Measurements from ENCODE around the gene ABHD1. TPM values are rescaled to one million over a fixed set of nuclear protein-coding genes. Genes with fewer than 3 reads are reported as not detected.

ABHD1 gene
- total RNA-seq, 4 donors from 2014 or later = 0.48 TPM; not detected in 3

- no peak for TF ChIP-seq EP300 (IDR thresholded peaks at IDR 0.05; ENCODE audit: low read depth)
- TF ChIP-seq POLR2AphosphoS5 (IDR thresholded peaks at IDR 0.05) = no peak
- no peak for TF ChIP-seq POLR2A (IDR thresholded peaks at IDR 0.05)
- TF ChIP-seq CTCF (IDR thresholded peaks at IDR 0.05) = no peak
- intact Hi-C loops (cut with DNase I; ENCODE audit: low total_unique reads) = no loop called here
- H3K27ac ChIP-seq = peak overlapping the region; percentile 92 to 96 (median 95)
- H3K27me3 ChIP-seq = no peaks in the 10 kb centered on the region
- WGBS, 2 donors (ENCODE audit: low coverage in 1 of 2) = 50 to 60% methylated on average over 2 to 7 of the region's 7 CpGs
- in situ Hi-C loops (cut with MboI; ENCODE audit: low pct_ligation_motif_present in 1 of 4, low pct_unique_long_range_greater_than_20kb in 1 of 4, low sequenced_read_pairs in 3 of 4) = loop anchor here in 3 of 4 donors (25.0 kb wide), 1 partner anchor 115 kb away; the partner anchor contains the start of gene MAPRE3 (in 3 of the 3)
- H3K4me1 ChIP-seq = peaks cover 17 to 72% (median 32%) of the 10 kb centered on the region in 4 donors
- no peaks in the 10 kb centered on the region for H3K9me3 ChIP-seq
- no peak for DNase-seq
- no peak overlapping the region for H3K4me3 ChIP-seq
- no peaks in the 10 kb centered on the region for H3K36me3 ChIP-seq
These were observed 46.4 kb upstream of the ABHD1 start for GRCh38 chr2:27077231-27077630.

DNA sequence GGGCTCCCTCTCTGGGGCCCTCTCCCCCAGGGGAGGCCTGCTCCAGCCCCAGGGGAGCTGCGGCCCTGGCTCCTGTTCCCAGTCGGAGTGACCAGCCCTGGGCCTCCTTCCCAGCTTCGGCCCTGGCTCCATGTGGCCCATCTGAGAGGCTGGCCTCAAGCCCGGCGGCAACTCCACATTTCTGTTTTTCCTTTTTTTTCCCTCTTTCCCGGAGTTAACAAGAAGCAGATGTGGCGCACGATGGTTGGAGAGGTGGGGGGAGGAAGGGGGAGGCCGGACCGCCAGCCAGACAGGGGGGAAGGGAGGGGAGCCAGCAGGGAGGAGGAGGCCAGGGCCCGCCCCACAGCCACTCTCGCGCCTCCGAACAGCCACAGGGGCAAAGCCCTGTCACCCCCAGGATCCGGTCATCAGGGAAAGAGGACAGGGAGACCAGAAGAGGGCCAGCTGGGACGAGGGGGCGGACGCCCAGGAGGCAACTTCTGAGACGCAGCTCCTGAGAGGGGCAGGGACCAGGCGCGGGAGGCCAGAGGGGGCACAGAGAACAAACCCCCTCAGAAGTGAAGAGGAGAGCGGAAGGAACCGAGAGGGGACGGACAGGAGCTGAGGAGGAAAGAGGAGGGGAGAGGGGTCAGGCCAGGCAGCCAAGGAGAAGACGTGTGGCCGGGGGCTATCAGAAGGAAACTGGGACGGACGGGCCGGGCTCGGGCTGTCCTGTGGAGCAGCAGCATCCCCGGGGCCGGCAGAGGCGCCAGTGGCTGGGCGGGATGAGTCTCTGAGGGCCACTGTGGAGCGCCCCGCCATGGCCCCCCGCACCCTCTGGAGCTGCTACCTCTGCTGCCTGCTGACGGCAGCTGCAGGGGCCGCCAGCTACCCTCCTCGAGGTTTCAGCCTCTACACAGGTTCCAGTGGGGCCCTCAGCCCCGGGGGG, 45.1 kb upstream of the ABHD1 start, which contains the start of gene EMILIN1:
Gene EMILIN1, plus strand, starts transcription at position 349 of the 928 bp plus-strand sequence. Its CDS starts 451 bp downstream, at position 800.
- Histone ChIP-seq H3K4me1 (peaks cover 18 to 72% (median 27%) of the 10 kb centered on the region in 4 donors), H3K27ac (peak within 1 kb of the TSS; percentile 92 to 96 (median 95)), H3K36me3 (no peaks in the 10 kb centered on the region), H3K9me3 (no peaks in the 10 kb centered on the region), H3K27me3 (no peaks in the 10 kb centered on the region), H3K4me3 (peak within 1 kb of the TSS; percentile 35 to 60 (median 48))
- intact Hi-C loops (cut with DNase I; ENCODE audit: low total_unique reads) = no loop called here
- in situ Hi-C loops (cut with MboI; ENCODE audit: low pct_ligation_motif_present in 1 of 4, low pct_unique_long_range_greater_than_20kb in 1 of 4, low sequenced_read_pairs in 3 of 4) = loop anchor here in 3 of 4 donors (25.0 kb wide), 1 partner anchor 116 kb away; the partner anchor contains the start of gene MAPRE3 (in 3 of the 3)
- DNase-seq = peak; percentile 73
- TF ChIP-seq CTCF (IDR thresholded peaks at IDR 0.05) (no peak), POLR2AphosphoS5 (IDR thresholded peaks at IDR 0.05) (peak; percentile 57 to 75 (median 63)), POLR2A (IDR thresholded peaks at IDR 0.05) (peak; percentile 47)
- WGBS, 2 donors (ENCODE audit: low coverage in 1 of 2) = 49 to 82% methylated on average over 6 to 38 of the region's 41 CpGs

DNA sequence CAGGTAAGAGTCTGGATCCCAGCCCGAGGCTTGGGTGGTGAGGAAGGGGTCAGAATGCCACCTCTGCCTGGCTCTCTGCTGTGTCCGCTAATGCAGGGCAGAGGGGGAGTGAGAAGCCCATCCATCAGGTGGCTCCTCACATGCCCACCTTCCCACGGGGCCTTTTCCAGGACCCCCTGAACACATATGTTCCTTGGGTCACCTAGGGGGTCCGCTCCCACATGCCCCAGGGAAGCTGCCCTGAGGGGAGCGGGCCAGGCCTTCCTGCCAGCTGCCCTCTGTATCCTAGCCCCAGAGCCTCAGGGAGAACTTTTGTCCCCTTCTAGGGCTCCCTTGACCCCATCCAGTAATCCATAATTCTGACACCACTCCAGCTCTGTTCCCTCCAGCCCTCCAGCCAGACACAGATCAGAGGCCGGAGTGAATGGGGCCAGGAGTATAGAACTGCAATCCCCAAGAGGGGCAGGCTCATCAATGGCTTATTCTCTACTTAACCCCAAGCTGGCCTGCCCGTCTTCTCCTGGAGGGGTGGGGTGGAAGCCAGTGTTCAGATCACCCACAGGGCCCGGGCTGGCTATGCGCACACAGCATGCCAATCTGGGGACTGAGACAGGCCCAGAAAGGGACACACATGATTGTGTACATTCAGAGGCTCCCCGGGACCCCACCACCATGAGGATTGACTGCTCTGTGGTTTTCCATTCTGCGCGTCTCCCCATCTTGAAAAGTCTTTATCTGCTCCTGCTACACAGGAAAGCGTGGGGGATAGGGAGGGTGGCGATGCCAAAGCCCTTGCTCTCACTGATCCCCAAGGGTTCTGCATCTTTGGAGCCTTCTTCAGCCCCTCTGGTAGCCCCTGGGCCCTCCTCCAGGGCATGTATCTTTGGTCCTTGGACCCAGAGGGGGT, 44.1 kb upstream of the ABHD1 start:
- in situ Hi-C loops (cut with MboI; ENCODE audit: low pct_ligation_motif_present in 1 of 4, low pct_unique_long_range_greater_than_20kb in 1 of 4, low sequenced_read_pairs in 3 of 4) (loop anchor here (10.0 to 25.0 kb wide), 2 partner anchors 115 to 117 kb away; partner anchors contain the start of gene MAPRE3 (in 3 of the 4)), intact Hi-C loops (cut with DNase I; ENCODE audit: low total_unique reads) (no loop called here)

DNA sequence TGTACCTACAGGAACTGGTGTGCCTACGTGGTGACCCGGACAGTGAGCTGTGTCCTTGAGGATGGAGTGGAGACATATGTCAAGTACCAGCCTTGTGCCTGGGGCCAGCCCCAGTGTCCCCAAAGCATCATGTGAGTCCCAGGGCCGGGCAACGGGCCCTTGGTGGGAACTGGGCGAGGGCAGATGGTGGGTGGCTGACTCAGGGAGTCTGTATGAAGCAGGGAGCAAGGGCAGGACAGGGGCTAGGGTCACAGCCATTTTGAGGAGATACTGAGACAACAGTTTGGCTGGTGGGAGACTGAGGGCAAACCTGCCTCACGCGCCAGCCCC, 43.5 kb upstream of the ABHD1 start:
- in situ Hi-C loops (cut with MboI; ENCODE audit: low pct_ligation_motif_present in 1 of 4, low pct_unique_long_range_greater_than_20kb in 1 of 4, low sequenced_read_pairs in 3 of 4) = loop anchor here (10.0 to 25.0 kb wide), 2 partner anchors 115 to 118 kb away; partner anchors contain the start of gene MAPRE3 (in 3 of the 4)
- Histone ChIP-seq H3K36me3 (no peaks in the 10 kb centered on the region), H3K27ac (peak overlapping the region; percentile 92 to 96 (median 95)), H3K4me3 (peak overlapping the region; percentile 35 to 60 (median 48)), H3K9me3 (no peaks in the 10 kb centered on the region), H3K27me3 (no peaks in the 10 kb centered on the region), H3K4me1 (peaks cover 16 to 67% (median 26%) of the 10 kb centered on the region in 4 donors)
- TF ChIP-seq POLR2AphosphoS5 (IDR thresholded peaks at IDR 0.05) (no peak), EP300 (IDR thresholded peaks at IDR 0.05; ENCODE audit: low read depth) (no peak), CTCF (IDR thresholded peaks at IDR 0.05) (no peak), POLR2A (IDR thresholded peaks at IDR 0.05) (no peak)
- WGBS, 2 donors (ENCODE audit: low coverage in 1 of 2) = 75% methylated on average over 7 of the region's 7 CpGs; no CpG with 5 or more reads in 1 of the 2 donors
- no peak for DNase-seq
- intact Hi-C loops (cut with DNase I; ENCODE audit: low total_unique reads) = no loop called here

More for the DNA sequence above, 44.1 kb upstream of the ABHD1 start:
- Histone ChIP-seq H3K9me3 (no peaks in the 10 kb centered on the region), H3K27ac (peak overlapping the region; percentile 92 to 96 (median 95)), H3K36me3 (no peaks in the 10 kb centered on the region), H3K4me3 (peak overlapping the region; percentile 35 to 60 (median 48)), H3K4me1 (peaks cover 18 to 69% (median 24%) of the 10 kb centered on the region in 4 donors), H3K27me3 (no peaks in the 10 kb centered on the region)
- TF ChIP-seq EP300 (IDR thresholded peaks at IDR 0.05; ENCODE audit: low read depth) (no peak), POLR2A (IDR thresholded peaks at IDR 0.05) (no peak), POLR2AphosphoS5 (IDR thresholded peaks at IDR 0.05) (no peak)
- 60% methylated on average over 13 of the region's 14 CpGs; no CpG with 5 or more reads in 1 of the 2 donors for WGBS, 2 donors (ENCODE audit: low coverage in 1 of 2)
- DNase-seq = no peak

Measured in transverse colon (tissue), 4 donors.